Activated CD4-positive, alpha-beta memory T cell treated with anti-CD3 and anti-CD28 coated beads for 36 hours (primary cell): Measurements from ENCODE around the gene OR8S1. TPM values are rescaled to one million over a fixed set of nuclear protein-coding genes. Genes with fewer than 3 reads are reported as not detected.

ENCODE experiments used
- CTCF ChIA-PET: fragments of 350-600 bp; sonication (Branson Sonifier 250); formaldehyde crosslinking; loops from one replicate; lab custom pipeline; 2021; ENCODE audit warnings: antibody characterized with exemption, inconsistent platforms; lab: Charles Lee
- POLR2A ChIA-PET: fragments of 350-600 bp; sonication (Branson Sonifier 250); formaldehyde crosslinking; loops from one replicate; lab custom pipeline; 2021; ENCODE audit warnings: antibody characterized with exemption; lab: Charles Lee
- DNase-seq: peaks from one replicate; pipeline ENCODE4 v3.0.0-alpha.2; 2020
- H3K27ac Mint-ChIP-seq: one replicate; pipeline ENCODE4 v1.8.0; 2021; ENCODE audit warnings: mixed read lengths
- H3K27me3 Mint-ChIP-seq: one replicate; pipeline ENCODE4 v1.8.0; 2021; ENCODE audit warnings: mixed read lengths
- H3K36me3 Mint-ChIP-seq: one replicate; pipeline ENCODE4 v1.8.0; 2021; ENCODE audit warnings: mixed read lengths
- H3K4me1 Mint-ChIP-seq: one replicate; pipeline ENCODE4 v1.8.0; 2021; ENCODE audit warnings: low read depth, mixed read lengths
- H3K4me3 Mint-ChIP-seq: one replicate; pipeline ENCODE4 v1.8.0; 2021; ENCODE audit warnings: mild to moderate bottlenecking, mixed read lengths
- H3K9me3 Mint-ChIP-seq: one replicate; pipeline ENCODE4 v1.8.0; 2021; ENCODE audit warnings: mixed read lengths
- intact Hi-C: fragments of 100-400 bp; cut with micrococcal nuclease; formaldehyde crosslinking; loops from one replicate; pipeline ENCODE4 v1.15.1; 2023
- total RNA-seq, 2 experiments: library from RNA; stranded (reverse); gene quantifications; one replicate each; pipeline ENCODE4 v1.2.3, GENCODE V29; 2021

Gene OR8S1
- total RNA-seq, 2 experiments from 2014 or later: not detected

- Mint-ChIP-seq H3K36me3 (no peaks in the 10 kb centered on the region), H3K27me3 (peaks cover 3% of the 10 kb centered on the region), H3K9me3 (no peaks in the 10 kb centered on the region), H3K27ac (no peak within 1 kb of the TSS), H3K4me1 (no peaks in the 10 kb centered on the region), H3K4me3 (no peak within 1 kb of the TSS)
- intact Hi-C loops: no loop called here
- no peak for DNase-seq
- ChIA-PET POLR2A (no interaction called here), CTCF (no interaction called here)
Observed at GRCh38 chr12:48569946-48570345, 44.5 kb downstream of the OR8S1 start, which contains the start of gene LALBA. TSS of gene LALBA (minus strand) at chr12:48570046. CDS start at chr12:48570020, 26 bp downstream.

- Mint-ChIP-seq H3K9me3 (no peaks in the 10 kb centered on the region), H3K27me3 (peaks cover 5% of the 10 kb centered on the region), H3K36me3 (no peaks in the 10 kb centered on the region), H3K27ac (no peak overlapping the region), H3K4me3 (no peak overlapping the region), H3K4me1 (no peaks in the 10 kb centered on the region)
- ChIA-PET POLR2A (no interaction called here), CTCF (no interaction called here)
- DNase-seq: no peak
- intact Hi-C loops: no loop called here
Observed at GRCh38 chr12:48572326-48572725, 46.9 kb downstream of the OR8S1 start.

Other genes with a start within 250 kb of the OR8S1 start
- gene ZNF641, start 174.7 kb upstream of the OR8S1 start, total RNA-seq: 1 to 10 TPM; 6.8 to 9.3 TPM
- gene ANP32D, start 53.1 kb upstream of the OR8S1 start, total RNA-seq: not detected
- gene C12orf54, start 43.1 kb upstream of the OR8S1 start, total RNA-seq: not detected
- not detected for gene LALBA, start 44.4 kb downstream of the OR8S1 start, total RNA-seq
- 10 to 100 TPM; 45.7 to 48.4 TPM for gene KANSL2, start 156.6 kb downstream of the OR8S1 start, total RNA-seq
- 10 to 100 TPM; 66.2 to 73.3 TPM for gene CCNT1, start 191.1 kb downstream of the OR8S1 start, total RNA-seq